B cell (primary cell): ENCODE results near the gene INSIG1. TPM values are rescaled to one million over a fixed set of nuclear protein-coding genes. Genes with fewer than 3 reads are reported as not detected.

ENCODE experiments used
- ATAC-seq: fragments of 200-7000 bp; cut with Tn5 transposase; one replicate; pipeline ENCODE4 v1.10.0; 2021; ENCODE audit warnings: low read depth, mild to moderate bottlenecking, moderate number of reproducible peaks, moderate library complexity
- CTCF ChIA-PET: fragments of 350-600 bp; sonication (Branson Sonifier 250); formaldehyde crosslinking; loops from one replicate; lab custom pipeline; 2021; ENCODE audit warnings: antibody characterized with exemption, inconsistent platforms; lab: Charles Lee
- POLR2A ChIA-PET: fragments of 350-600 bp; sonication (Branson Sonifier 250); formaldehyde crosslinking; loops from one replicate; lab custom pipeline; 2021; ENCODE audit warnings: antibody characterized with exemption; lab: Charles Lee
- DNase-seq: peaks from one replicate; pipeline ENCODE4 v3.0.0; 2013
- H2AFZ ChIP-seq: 2 replicates; pipeline ENCODE4 v1.6.1; 2012; ENCODE audit warnings: mild to moderate bottlenecking, low read depth, low read length; ENCODE audit not compliant: insufficient read depth, poor library complexity, severe bottlenecking
- H3K27ac ChIP-seq, 2 donors: 1 replicate in 1 of 2; 2 replicates in 1 of 2; pipeline ENCODE4 v1.5.1; 2012 to 2013; ENCODE audit warnings: low read length in 2 of 2, mild to moderate bottlenecking in 2 of 2, moderate library complexity in 1 of 2
- H3K27me3 ChIP-seq, 4 experiments: fragments of 200-600 bp in 1 of 4; sonication (generic) in 1 of 4; replicated peaks in 1 of 4; 1 replicate in 2 of 4; 2 replicates in 2 of 4; pipeline versions ENCODE4 v1.6.1 to v1.7.0; 2013 to 2016; ENCODE audit warnings: low read length in 3 of 4, mild to moderate bottlenecking in 2 of 4, mixed read lengths in 1 of 4, moderate library complexity in 1 of 4; ENCODE audit not compliant: insufficient read depth in 4 of 4, control insufficient read depth in 3 of 4; ENCODE audit errors: control extremely low read depth in 1 of 4
- H3K36me3 ChIP-seq, 2 experiments: replicated peaks in 1 of 2; 1 replicate in 1 of 2; 2 replicates in 1 of 2; pipeline versions ENCODE4 v1.6.1 to v1.7.1; 2013; ENCODE audit warnings: low read length in 1 of 2; ENCODE audit not compliant: insufficient read depth in 2 of 2, control insufficient read depth in 1 of 2; ENCODE audit errors: control extremely low read depth in 1 of 2, extremely low read depth in 1 of 2
- H3K4me1 ChIP-seq, 2 donors: fragments of 200-600 bp in 1 of 2; sonication (generic) in 1 of 2; 1 replicate in 1 of 2; 2 replicates in 1 of 2; pipeline versions ENCODE4 v1.5.1 to v1.6.1; 2013 to 2017; ENCODE audit warnings: low read length in 2 of 2; ENCODE audit not compliant: control insufficient read depth in 2 of 2, insufficient read depth in 2 of 2
- H3K4me2 ChIP-seq: replicated peaks from 2 replicates; pipeline ENCODE3; 2012; ENCODE audit warnings: mild to moderate bottlenecking, low read depth, low read length; ENCODE audit not compliant: poor library complexity, severe bottlenecking
- H3K4me3 ChIP-seq, 5 experiments: fragments of 200-600 bp in 1 of 5; sonication (generic) in 1 of 5; 1 replicate in 3 of 5; 2 replicates in 2 of 5; pipeline versions ENCODE4 v1.5.1 to v1.7.0; 2011 to 2016; ENCODE audit warnings: low read length in 4 of 5, mild to moderate bottlenecking in 4 of 5, low read depth in 2 of 5, control low read depth in 1 of 5, moderate library complexity in 1 of 5; ENCODE audit not compliant: insufficient read depth in 1 of 5; ENCODE audit errors: control extremely low read depth in 1 of 5, extremely low read depth in 1 of 5
- H3K79me2 ChIP-seq: fragments of 200-600 bp; sonication (generic); one replicate; pipeline ENCODE4 v1.6.0; 2016; ENCODE audit warnings: low read length; ENCODE audit not compliant: control insufficient read depth, insufficient read depth
- H3K9ac ChIP-seq: fragments of 200-600 bp; sonication (generic); 2 replicates; pipeline ENCODE4 v1.6.1; 2017; ENCODE audit warnings: mild to moderate bottlenecking, low read length, moderate library complexity
- H3K9me3 ChIP-seq, 3 donors: one replicate each; pipeline versions ENCODE4 v1.6.1 to v1.7.1; 2013; ENCODE audit warnings: low read length in 2 of 3; ENCODE audit not compliant: control insufficient read depth in 2 of 3, insufficient read depth in 1 of 3; ENCODE audit errors: control extremely low read depth in 1 of 3
- H4K20me1 ChIP-seq: 2 replicates; pipeline ENCODE4 v1.6.0; 2012; ENCODE audit warnings: mild to moderate bottlenecking, low read length; ENCODE audit not compliant: insufficient read depth, control insufficient read depth, poor library complexity, severe bottlenecking
- H3K27ac Mint-ChIP-seq: one replicate; pipeline ENCODE4 v1.8.0; 2021; ENCODE audit warnings: mixed read lengths
- H3K27me3 Mint-ChIP-seq: one replicate; pipeline ENCODE4 v1.8.0; 2021; ENCODE audit warnings: mixed read lengths
- H3K4me1 Mint-ChIP-seq: one replicate; pipeline ENCODE4 v1.8.0; 2021; ENCODE audit warnings: mixed read lengths
- H3K4me3 Mint-ChIP-seq: one replicate; pipeline ENCODE4 v1.8.0; 2021; ENCODE audit warnings: mixed read lengths
- H3K9me3 Mint-ChIP-seq: one replicate; pipeline ENCODE4 v1.8.0; 2022; ENCODE audit warnings: mixed read lengths; ENCODE audit not compliant: insufficient read depth
- CTCF ChIP-seq: fragments of 200-600 bp; IDR thresholded peaks from one replicate; pipeline ENCODE4 v1.8.0; 2022; ENCODE audit warnings: antibody characterized with exemption, mild to moderate bottlenecking
- EZH2 ChIP-seq: IDR thresholded peaks from 2 replicates; pipeline ENCODE4 v1.6.1; 2012; ENCODE audit warnings: borderline replicate concordance, low read depth, mild to moderate bottlenecking, moderate library complexity, low read length; ENCODE audit not compliant: insufficient read depth, poor library complexity, severe bottlenecking
- WGBS: methylation state at CpG from one replicate; pipeline ENCODE4 v1.1.5; 2013; ENCODE audit warnings: missing lambda C conversion rate; ENCODE audit not compliant: insufficient coverage; 5-methylcytosine and 5-hydroxymethylcytosine counted together
- intact Hi-C: fragments of 100-400 bp; cut with micrococcal nuclease; formaldehyde crosslinking; loops from one replicate; pipeline ENCODE4 v1.10.0; 2022
- polyA plus RNA-seq: library from polyadenylated mRNA; depleted of rRNA; stranded (reverse); fragments of >200 nt; gene quantifications from 2 replicates; pipeline ENCODE4 v1.2.3, GENCODE V29; 2012
- total RNA-seq, 2 donors: library from RNA; stranded (reverse); fragments of 120-200 nt in 1 of 2; gene quantifications; 1 replicate in 1 of 2; 2 replicates in 1 of 2; pipeline versions ENCODE4 v1.2.3 to v1.2.4, GENCODE V29; 2013 to 2022

The INSIG1 gene
- total and polyA plus RNA-seq, 2 donors (not counting 1 experiment from before 2014, with no cell fraction given), result 32.2 to 56.2 TPM

GRCh38 chr7:155352753-155353115 is 55.1 kb downstream of the INSIG1 start:
- H3K9me3 ChIP-seq, result peaks cover 0 to 7% (median 0%) of the 10 kb centered on the region in 3 donors
- no peaks in the 10 kb centered on the region for H3K79me2 ChIP-seq
- no peaks in the 10 kb centered on the region for H3K36me3 ChIP-seq
- H3K4me1 ChIP-seq, result peaks cover 0 to 3% of the 10 kb centered on the region in 2 donors
- Mint-ChIP-seq H3K4me1 (no peaks in the 10 kb centered on the region), H3K27ac (no peak overlapping the region), H3K27me3 (peaks cover 17% of the 10 kb centered on the region), H3K9me3 (no peaks in the 10 kb centered on the region), H3K4me3 (no peak overlapping the region)
- TF ChIP-seq EZH2 (no peak), CTCF (no peak)
- H3K4me3 ChIP-seq, result no peak overlapping the region
- peaks cover 0 to 33% (median 10%) of the 10 kb centered on the region in 4 experiments for H3K27me3 ChIP-seq
- DNase-seq (no peak), ATAC-seq (no peak)
- H3K27ac ChIP-seq, result no peak overlapping the region
- ChIA-PET POLR2A (no interaction called here), CTCF (interaction anchor here (1.3 kb wide), 1 partner anchor 344 kb away, joined by 3 read pairs; no protein-coding TSS in a partner anchor)
- 88% methylated on average over 5 of the region's 5 CpGs for WGBS
- H3K9ac ChIP-seq, result no peak overlapping the region
- no peak overlapping the region for H3K4me2 ChIP-seq
- H2AFZ ChIP-seq, result no peak overlapping the region
- no peaks in the 10 kb centered on the region for H4K20me1 ChIP-seq
- intact Hi-C loops, result no loop called here

- H3K4me3 ChIP-seq, result no peak overlapping the region
- H3K4me1 ChIP-seq, result peaks cover 0 to 7% of the 10 kb centered on the region in 2 donors
- Mint-ChIP-seq H3K27ac (no peak overlapping the region), H3K27me3 (peaks cover 21% of the 10 kb centered on the region), H3K9me3 (no peaks in the 10 kb centered on the region), H3K4me3 (no peak overlapping the region), H3K4me1 (peaks cover 2% of the 10 kb centered on the region)
- H3K79me2 ChIP-seq, result no peaks in the 10 kb centered on the region
- intact Hi-C loops, result no loop called here
- no peak for DNase-seq
- no peak for ATAC-seq
- peaks cover 0 to 7% (median 0%) of the 10 kb centered on the region in 3 donors for H3K9me3 ChIP-seq
- 78% methylated on average over 6 of the region's 9 CpGs for WGBS
- no peak overlapping the region for H3K4me2 ChIP-seq
- no peak overlapping the region for H2AFZ ChIP-seq
- no peak for TF ChIP-seq EZH2
- no peak for TF ChIP-seq CTCF
- ChIA-PET POLR2A (no interaction called here), CTCF (no interaction called here)
- no peaks in the 10 kb centered on the region for H4K20me1 ChIP-seq
- H3K9ac ChIP-seq, result no peak overlapping the region
- H3K27me3 ChIP-seq, result peaks cover 0 to 33% (median 12%) of the 10 kb centered on the region in 4 experiments
- no peaks in the 10 kb centered on the region for H3K36me3 ChIP-seq
- H3K27ac ChIP-seq, result no peak overlapping the region
These were observed 55.7 kb downstream of the INSIG1 start for GRCh38 chr7:155353256-155353897.
